HEK293 (cell line): ENCODE data around the gene LMAN2L.

Experiments used
- CTCF ChIP-seq: fragments of 450-650 bp; formaldehyde crosslinking; IDR thresholded peaks from 2 replicates; pipeline ENCODE4 v1.5.1; 2016; ENCODE audit warnings: missing biosample characterization, missing genetic modification characterization
- HOXC10 ChIP-seq: sonication (generic); formaldehyde crosslinking; IDR thresholded peaks from 2 replicates; pipeline ENCODE4 v1.8.1; 2023; ENCODE audit warnings: mild to moderate bottlenecking, missing genetic modification reagents
- TSHZ1 ChIP-seq: fragments of 450-650 bp; formaldehyde crosslinking; IDR thresholded peaks from 2 replicates; pipeline ENCODE4 v1.5.1; 2016; ENCODE audit warnings: missing biosample characterization, missing genetic modification characterization, borderline replicate concordance
- ZNF214 ChIP-seq: fragments of 450-650 bp; formaldehyde crosslinking; IDR thresholded peaks from 2 replicates; pipeline ENCODE4 v1.5.1; 2017; ENCODE audit warnings: missing biosample characterization, mild to moderate bottlenecking, missing genetic modification characterization, borderline replicate concordance
- ZNF274 ChIP-seq, 2 experiments: fragments of 200-500 bp in 1 of 2; fragments of 450-650 bp in 1 of 2; sonication (Bioruptor generic) in 1 of 2; formaldehyde crosslinking in 1 of 2; IDR thresholded peaks; 2 replicates each; pipeline versions ENCODE4 v1.5.1 to v1.6.1; 2014 to 2016; ENCODE audit warnings: borderline replicate concordance in 1 of 2, inconsistent platforms in 1 of 2, low read length in 1 of 2, missing biosample characterization in 1 of 2, missing genetic modification characterization in 1 of 2

GRCh38 chr2:96739633-96740428, at the start of gene LMAN2L:
- TF ChIP-seq TSHZ1 (tag by site-specific recombination) (no peak), CTCF (tag by site-specific recombination) (peak; percentile 46), ZNF274 (IDR thresholded peaks at IDR 0.05; ENCODE audit: low read length) (no peak), ZNF274 (tag by site-specific recombination; IDR thresholded peaks at IDR 0.05; ENCODE audit: borderline replicate concordance) (no peak), HOXC10 (CRISPR knock-in tag) (no peak), ZNF214 (tag by site-specific recombination) (no peak)
